GM12875 (cell line): ENCODE data around the gene RAB17.

Experiments used
- H3K4me3 ChIP-seq: one replicate; pipeline ENCODE4 v1.5.1; 2011; ENCODE audit warnings: low read depth, low read length, control low read depth
- TF ChIP-seq, protein P1 (sequence below): IDR thresholded peaks from 2 replicates; pipeline ENCODE4 v1.5.1; 2011; ENCODE audit warnings: low read depth, mild to moderate bottlenecking, control low read depth, inconsistent platforms, low read length, moderate library complexity, borderline replicate concordance; ENCODE audit not compliant: insufficient read depth

Gene RAB17

DNA sequence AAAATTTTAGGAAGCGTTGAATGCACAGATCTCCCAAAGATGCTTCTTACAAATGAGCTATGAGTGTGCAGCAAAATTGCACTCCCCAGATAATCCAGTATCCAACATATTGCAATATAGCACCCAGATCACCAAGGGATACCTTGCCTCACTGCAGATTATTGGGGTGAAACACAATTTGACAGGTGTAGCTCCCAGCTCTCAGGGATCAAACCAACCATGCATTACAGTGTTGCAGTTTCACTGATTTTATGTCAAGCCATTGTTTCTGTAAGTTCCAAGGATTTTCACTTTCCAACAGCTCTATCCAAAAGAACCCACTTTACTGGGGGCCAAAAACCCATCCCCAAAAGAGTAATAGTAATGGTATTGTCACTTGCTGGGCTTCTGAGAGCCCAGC is 35.0 kb downstream of the RAB17 start:
- TF ChIP-seq, protein P1, sequence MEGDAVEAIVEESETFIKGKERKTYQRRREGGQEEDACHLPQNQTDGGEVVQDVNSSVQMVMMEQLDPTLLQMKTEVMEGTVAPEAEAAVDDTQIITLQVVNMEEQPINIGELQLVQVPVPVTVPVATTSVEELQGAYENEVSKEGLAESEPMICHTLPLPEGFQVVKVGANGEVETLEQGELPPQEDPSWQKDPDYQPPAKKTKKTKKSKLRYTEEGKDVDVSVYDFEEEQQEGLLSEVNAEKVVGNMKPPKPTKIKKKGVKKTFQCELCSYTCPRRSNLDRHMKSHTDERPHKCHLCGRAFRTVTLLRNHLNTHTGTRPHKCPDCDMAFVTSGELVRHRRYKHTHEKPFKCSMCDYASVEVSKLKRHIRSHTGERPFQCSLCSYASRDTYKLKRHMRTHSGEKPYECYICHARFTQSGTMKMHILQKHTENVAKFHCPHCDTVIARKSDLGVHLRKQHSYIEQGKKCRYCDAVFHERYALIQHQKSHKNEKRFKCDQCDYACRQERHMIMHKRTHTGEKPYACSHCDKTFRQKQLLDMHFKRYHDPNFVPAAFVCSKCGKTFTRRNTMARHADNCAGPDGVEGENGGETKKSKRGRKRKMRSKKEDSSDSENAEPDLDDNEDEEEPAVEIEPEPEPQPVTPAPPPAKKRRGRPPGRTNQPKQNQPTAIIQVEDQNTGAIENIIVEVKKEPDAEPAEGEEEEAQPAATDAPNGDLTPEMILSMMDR = no peak
- no peak overlapping the region for H3K4me3 ChIP-seq

DNA sequence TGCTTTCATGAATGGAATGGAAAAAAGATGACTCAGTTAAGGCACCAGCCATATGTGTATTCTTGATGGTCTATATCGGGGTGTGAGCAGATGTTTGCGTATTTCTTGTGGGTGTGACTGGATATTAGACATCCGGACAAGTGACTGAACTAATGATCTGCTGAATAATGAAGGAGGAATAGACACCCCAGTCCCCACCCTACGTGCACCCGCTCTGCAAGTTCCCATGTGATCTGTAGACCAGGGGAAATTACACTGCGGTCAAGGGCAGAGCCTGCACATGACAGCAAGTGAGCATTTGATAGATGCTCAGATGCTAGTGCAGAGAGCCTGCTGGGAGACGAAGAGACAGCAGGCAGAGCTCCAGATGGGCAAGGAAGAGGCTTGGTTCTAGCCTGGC is 36.6 kb downstream of the RAB17 start:
- TF ChIP-seq, protein P1 = no peak
- H3K4me3 ChIP-seq = no peak overlapping the region

DNA sequence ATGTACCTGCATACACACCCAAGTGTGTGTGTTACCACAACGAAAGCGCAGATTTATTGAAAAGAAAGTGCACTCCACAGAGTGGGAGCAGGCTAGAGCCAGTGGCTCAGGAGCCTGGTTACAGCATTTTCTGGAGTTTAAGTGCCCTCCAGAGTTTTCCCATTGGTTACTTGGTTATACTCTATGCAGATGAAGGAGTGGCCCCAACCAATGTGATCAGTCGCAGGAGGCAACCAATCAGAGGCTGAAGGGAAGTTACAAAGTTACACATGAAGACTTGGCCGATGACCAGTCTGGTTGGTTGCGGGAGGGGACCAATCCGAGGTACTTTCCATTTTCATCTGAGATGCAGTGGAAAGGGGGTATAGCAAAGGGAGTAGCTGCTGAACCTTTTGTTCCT is 37.6 kb downstream of the RAB17 start:
- H3K4me3 ChIP-seq = no peak overlapping the region
- TF ChIP-seq, protein P1 = no peak

DNA sequence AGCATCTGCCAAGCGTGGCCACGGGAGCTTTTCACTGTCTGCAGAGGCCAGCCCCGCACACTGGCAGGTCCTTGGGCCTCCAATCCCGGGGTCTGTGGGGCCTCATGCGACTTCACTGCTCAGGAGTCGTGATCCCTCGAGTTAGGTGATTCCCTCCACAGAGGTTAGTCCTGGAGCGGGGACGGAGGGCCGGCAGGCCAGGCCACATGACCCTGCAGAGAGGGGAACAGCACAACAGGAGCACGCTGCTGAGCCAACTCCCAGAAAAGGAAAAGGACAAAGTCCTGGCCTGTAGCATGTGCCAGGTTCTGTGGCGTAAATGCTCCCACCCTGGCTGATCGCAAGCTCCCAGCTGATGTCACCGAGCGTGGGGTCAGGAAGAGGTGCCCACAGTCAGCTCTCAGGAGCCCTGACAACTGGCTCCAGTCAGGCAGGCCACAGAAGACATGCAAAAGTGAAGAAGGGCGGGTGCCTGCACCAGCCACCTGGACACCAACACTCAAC is 39.4 kb downstream of the RAB17 start:
- H3K4me3 ChIP-seq = no peak overlapping the region
- TF ChIP-seq, protein P1 = no peak

DNA sequence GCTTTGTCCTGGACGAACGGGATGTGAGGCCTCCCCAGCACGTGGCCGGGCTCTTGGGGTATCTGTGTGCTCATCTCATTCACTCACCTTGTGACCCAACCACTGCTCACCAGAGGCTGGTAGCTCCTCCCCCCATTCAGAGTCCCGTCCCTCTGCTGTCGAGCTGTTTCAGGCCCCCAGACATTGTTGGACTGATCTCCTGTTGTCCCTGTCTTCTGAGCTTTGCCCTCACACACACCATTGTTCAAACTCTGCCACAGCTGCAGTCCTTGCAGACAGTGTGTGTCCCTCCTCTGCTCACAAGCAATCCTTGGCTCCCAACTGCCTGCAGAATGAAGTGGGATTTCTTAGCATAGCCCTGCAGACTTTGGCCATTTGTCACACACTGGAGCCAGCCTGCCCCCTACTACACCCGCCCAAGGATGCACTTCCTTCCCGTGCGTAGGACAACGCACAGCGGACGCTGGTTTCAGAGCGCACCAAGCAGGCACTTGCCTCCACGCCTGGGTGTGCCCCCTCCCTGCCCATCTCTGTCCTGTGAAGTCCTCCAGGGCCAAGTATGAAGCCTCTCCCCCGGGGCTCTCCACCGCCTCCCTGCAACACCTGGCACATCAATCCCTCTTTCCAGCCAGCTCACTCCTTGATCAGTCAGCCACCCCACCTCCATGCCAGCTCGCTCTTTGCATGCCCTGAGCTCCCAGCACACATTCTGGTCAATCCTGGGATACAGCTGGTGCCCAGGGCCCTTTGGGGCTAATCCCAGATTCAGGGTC is 40.7 kb downstream of the RAB17 start:
- TF ChIP-seq, protein P1 = no peak
- no peak overlapping the region for H3K4me3 ChIP-seq

DNA sequence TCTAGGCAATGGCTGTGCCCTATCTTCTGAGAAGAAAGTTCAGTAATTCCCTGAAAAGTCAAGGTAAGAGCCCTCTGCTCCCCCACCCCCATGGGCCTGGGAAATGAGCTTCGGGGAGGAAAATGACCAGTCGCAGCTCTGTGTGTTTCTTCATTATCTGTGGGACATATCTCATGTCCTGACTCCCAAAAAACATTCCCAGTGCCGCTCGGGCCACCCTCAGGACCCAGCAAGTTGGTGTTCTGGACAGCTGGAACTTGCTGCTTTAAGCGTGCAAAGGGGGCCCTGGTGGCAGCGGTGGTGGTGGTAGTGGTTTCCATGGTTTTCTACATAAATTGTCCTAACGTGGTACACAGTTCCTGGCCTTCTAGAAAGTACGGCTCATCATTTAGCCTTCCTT is 41.3 kb downstream of the RAB17 start:
- TF ChIP-seq, protein P1 = no peak
- no peak overlapping the region for H3K4me3 ChIP-seq

DNA sequence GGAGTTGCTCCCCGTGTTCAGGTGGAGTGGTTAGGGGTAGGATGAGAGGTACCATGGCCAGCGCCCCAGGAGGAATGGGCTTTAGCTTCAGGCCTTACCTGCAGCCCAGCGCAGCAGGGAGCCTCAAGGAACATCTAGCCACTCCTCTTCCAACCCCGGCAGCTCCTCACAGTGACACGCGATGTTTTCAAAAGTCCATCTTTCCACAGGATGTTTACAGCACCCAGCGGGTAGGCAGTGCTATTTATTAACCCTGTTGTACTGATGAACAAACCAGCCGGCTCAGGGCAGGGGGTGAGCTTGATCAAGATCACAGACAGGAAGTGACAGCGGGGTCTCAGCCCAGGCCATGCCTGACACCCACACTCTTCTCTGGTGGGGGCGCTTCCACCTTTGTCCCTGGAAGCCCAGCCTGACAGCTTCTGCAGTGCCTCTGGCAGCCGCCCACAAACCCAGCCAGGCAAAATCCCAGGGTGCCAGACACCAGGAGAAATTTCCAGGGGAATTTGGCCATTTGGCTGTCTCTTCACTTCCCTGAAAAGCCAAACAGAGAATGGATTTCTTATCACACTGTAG is 42.6 kb downstream of the RAB17 start:
- H3K4me3 ChIP-seq = no peak overlapping the region
- TF ChIP-seq, protein P1 = no peak
